HG03521 (cell line): ENCODE data around the gene COL19A1.
"Not testable (repeated sequence)": the region's sequence is repeated elsewhere in the genome, so short reads cannot be mapped to it uniquely, and the experiment has no call there.

Source experiments
- ATAC-seq: cut with Tn5 transposase; IDR thresholded peaks from one replicate; pipeline ENCODE4 v1.9.1; 2021; ENCODE audit warnings: mild to moderate bottlenecking, moderate library complexity; ENCODE audit not compliant: unreplicated experiment

Gene COL19A1

GRCh38 chr6:69865126-69865525 lies 1.2 kb upstream of the COL19A1 start:
- no peak for ATAC-seq

- ATAC-seq = peak; percentile 71
Observed at GRCh38 chr6:69866770-69867638, 648 bp downstream of the COL19A1 start.

GRCh38 chr6:69867639-69867976 lies 1.3 kb downstream of the COL19A1 start:
- no peak for ATAC-seq

GRCh38 chr6:69868252-69868804 lies 2.0 kb downstream of the COL19A1 start:
- no peak for ATAC-seq

GRCh38 chr6:69868961-69869360 lies 2.6 kb downstream of the COL19A1 start:
- no peak for ATAC-seq

GRCh38 chr6:69871107-69871506 lies 4.8 kb downstream of the COL19A1 start:
- no peak for ATAC-seq

- ATAC-seq = no peak
Observed at GRCh38 chr6:69873291-69873690, 6.9 kb downstream of the COL19A1 start.

GRCh38 chr6:69875715-69876114 lies 9.4 kb downstream of the COL19A1 start:
- ATAC-seq = no peak

- ATAC-seq = no peak
Observed at GRCh38 chr6:69878795-69879194, 12.4 kb downstream of the COL19A1 start.

- ATAC-seq = no peak
Observed at GRCh38 chr6:69880601-69881000, 14.2 kb downstream of the COL19A1 start.

GRCh38 chr6:69881322-69882151 lies 15.2 kb downstream of the COL19A1 start:
- peak; percentile 73 for ATAC-seq

- no peak for ATAC-seq
Observed at GRCh38 chr6:69883551-69883950, 17.2 kb downstream of the COL19A1 start.

- no peak for ATAC-seq
Observed at GRCh38 chr6:69884231-69884630, 17.9 kb downstream of the COL19A1 start.

GRCh38 chr6:69887026-69887425 lies 20.7 kb downstream of the COL19A1 start:
- no peak for ATAC-seq

- ATAC-seq = no peak
Observed at GRCh38 chr6:69887714-69888345, 21.5 kb downstream of the COL19A1 start.

- ATAC-seq = no peak
Observed at GRCh38 chr6:69888482-69889233, 22.3 kb downstream of the COL19A1 start.

GRCh38 chr6:69889234-69889974 lies 23.0 kb downstream of the COL19A1 start:
- ATAC-seq = not testable (repeated sequence)

- ATAC-seq = not testable (repeated sequence)
Observed at GRCh38 chr6:69892561-69892960, 26.2 kb downstream of the COL19A1 start.

- ATAC-seq = not testable (repeated sequence)
Observed at GRCh38 chr6:69893266-69893665, 26.9 kb downstream of the COL19A1 start.
